BLaER1 (cell line): Measurements from ENCODE around the gene PIK3C2A.
"Not testable (repeated sequence)": the region's sequence is repeated elsewhere in the genome, so short reads cannot be mapped to it uniquely, and the experiment has no call there.

ENCODE experiments used
- H3K27ac ChIP-seq: shearing (Covaris generic); formaldehyde crosslinking; 2 replicates; pipeline ENCODE4 v1.8.1; 2022
- H3K27me3 ChIP-seq: shearing (Covaris generic); formaldehyde crosslinking; 2 replicates; pipeline ENCODE4 v1.8.1; 2022
- H3K36me3 ChIP-seq: shearing (Covaris generic); formaldehyde crosslinking; 2 replicates; pipeline ENCODE4 v1.8.1; 2022
- H3K4me1 ChIP-seq: shearing (Covaris generic); formaldehyde crosslinking; 2 replicates; pipeline ENCODE4 v1.8.1; 2022
- H3K4me2 ChIP-seq: shearing (Covaris generic); formaldehyde crosslinking; 2 replicates; pipeline ENCODE4 v1.8.1; 2022
- H3K4me3 ChIP-seq: shearing (Covaris generic); formaldehyde crosslinking; 2 replicates; pipeline ENCODE4 v1.8.1; 2022
- H3K9ac ChIP-seq: shearing (Covaris generic); formaldehyde crosslinking; 2 replicates; pipeline ENCODE4 v1.8.1; 2022
- H3K9me3 ChIP-seq: shearing (Covaris generic); formaldehyde crosslinking; 2 replicates; pipeline ENCODE4 v1.8.1; 2022
- H4K20me1 ChIP-seq: shearing (Covaris generic); formaldehyde crosslinking; 2 replicates; pipeline ENCODE4 v1.8.1; 2022
- Cebpa-rat ChIP-seq: shearing (Covaris generic); IDR thresholded peaks from 2 replicates; pipeline ENCODE4 v1.8.1; 2022

PIK3C2A gene

DNA sequence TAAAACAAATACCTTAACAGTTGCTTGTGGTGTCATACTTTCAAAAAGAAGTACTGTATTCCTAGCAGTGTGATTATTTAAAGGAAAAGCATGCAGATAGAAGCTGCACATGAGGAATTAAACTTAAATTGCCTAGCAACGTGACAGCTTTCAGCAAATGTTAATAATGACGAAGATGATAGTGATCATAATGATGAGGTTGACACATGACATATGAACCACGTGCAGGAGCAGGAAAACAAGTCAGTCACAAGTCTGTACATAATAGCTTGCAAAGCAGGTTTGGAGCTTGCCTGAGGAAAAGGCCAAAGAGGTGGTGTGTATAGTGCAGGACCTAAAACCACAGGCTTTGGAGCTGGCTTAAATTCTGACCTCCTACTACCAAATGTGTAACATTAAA lies 30.6 kb upstream of the PIK3C2A start:
- no peak overlapping the region for H3K4me3 ChIP-seq
- peaks cover 5% of the 10 kb centered on the region for H3K4me1 ChIP-seq
- no peak overlapping the region for H3K9ac ChIP-seq
- no peaks in the 10 kb centered on the region for H3K9me3 ChIP-seq
- H4K20me1 ChIP-seq = no peaks in the 10 kb centered on the region
- H3K36me3 ChIP-seq = no peaks in the 10 kb centered on the region
- no peak for TF ChIP-seq Cebpa-rat
- no peaks in the 10 kb centered on the region for H3K27me3 ChIP-seq
- no peak overlapping the region for H3K27ac ChIP-seq
- H3K4me2 ChIP-seq = no peak overlapping the region

DNA sequence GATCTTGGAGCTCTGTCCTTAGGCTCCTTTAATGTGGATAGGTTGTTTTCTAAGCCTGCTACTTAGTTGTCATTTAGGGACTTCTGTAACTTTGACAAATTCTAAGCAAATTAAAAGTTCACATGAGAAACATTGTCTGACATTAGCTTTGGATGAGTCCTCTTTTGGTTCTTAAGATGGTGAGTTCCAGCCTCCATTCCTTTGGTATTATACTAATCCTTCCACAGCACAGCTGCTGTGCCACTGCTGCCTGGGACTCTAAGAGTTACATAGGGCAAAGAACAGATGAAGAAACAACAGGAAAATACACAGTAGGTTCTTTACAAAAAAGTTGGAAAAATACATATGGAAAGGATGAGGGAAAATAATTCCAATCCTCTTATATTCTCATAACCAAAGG lies 25.3 kb upstream of the PIK3C2A start:
- Histone ChIP-seq H3K4me3 (no peak overlapping the region), H3K36me3 (no peaks in the 10 kb centered on the region; the same call in 1 of the 2 replicates), H3K4me1 (peaks cover 30% of the 10 kb centered on the region), H3K9me3 (no peaks in the 10 kb centered on the region), H3K27me3 (no peaks in the 10 kb centered on the region), H3K9ac (no peak overlapping the region), H4K20me1 (no peaks in the 10 kb centered on the region), H3K4me2 (no peak overlapping the region), H3K27ac (no peak overlapping the region)
- TF ChIP-seq Cebpa-rat = no peak

DNA sequence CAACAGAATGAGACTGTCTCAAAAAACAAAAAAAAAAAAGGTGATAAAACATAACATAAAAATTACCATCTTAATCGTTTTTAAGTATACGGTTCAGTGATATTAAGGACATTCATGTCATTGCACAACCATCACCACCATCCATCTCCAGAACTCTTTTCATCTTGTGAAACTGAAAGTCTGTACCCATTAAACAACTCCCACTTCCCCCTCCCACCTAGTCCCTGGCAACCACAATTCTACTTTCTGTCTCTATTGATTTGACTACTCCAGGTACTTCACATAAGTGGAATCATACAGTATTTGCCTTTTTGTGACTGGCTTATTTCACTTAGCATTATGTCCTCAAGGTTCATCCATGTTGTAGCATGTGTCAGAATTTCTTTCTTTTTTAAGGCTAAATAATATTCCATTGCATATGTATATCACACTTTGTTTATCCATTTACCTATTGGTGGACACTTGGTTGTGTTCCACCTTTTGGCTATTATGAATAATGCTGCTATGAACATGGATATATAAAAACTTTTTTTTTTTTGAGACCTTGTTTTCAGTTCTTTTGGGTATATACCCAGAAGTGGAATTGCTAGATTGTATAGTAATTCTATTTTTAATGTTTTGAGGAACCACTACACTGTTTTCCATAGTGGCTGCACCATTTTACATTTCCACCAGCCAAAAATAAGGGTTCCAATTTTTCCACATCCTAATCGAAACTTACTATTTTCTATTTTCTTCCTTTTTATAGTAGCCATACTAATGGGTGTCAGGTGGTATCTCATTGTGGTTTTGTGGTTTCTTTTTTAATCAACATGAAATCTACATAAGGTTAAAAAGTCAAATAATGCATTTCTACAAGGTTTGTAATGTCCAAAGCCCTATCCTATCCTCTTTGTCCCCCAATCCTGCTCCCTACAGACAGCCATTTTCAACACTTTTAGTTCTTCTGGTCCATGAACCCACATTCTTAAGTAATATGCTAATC lies 23.4 kb upstream of the PIK3C2A start:
- H4K20me1 ChIP-seq = no peaks in the 10 kb centered on the region
- H3K4me3 ChIP-seq = no peak overlapping the region
- H3K9ac ChIP-seq = no peak overlapping the region
- peaks cover 38% of the 10 kb centered on the region for H3K4me1 ChIP-seq
- no peaks in the 10 kb centered on the region; the same call in 1 of the 2 replicates for H3K36me3 ChIP-seq
- H3K9me3 ChIP-seq = no peaks in the 10 kb centered on the region
- H3K4me2 ChIP-seq = peak overlapping the region; percentile 52
- no peak overlapping the region for H3K27ac ChIP-seq
- no peaks in the 10 kb centered on the region for H3K27me3 ChIP-seq
- TF ChIP-seq Cebpa-rat = peak; percentile 69; the same call in 1 of the 2 replicates

DNA sequence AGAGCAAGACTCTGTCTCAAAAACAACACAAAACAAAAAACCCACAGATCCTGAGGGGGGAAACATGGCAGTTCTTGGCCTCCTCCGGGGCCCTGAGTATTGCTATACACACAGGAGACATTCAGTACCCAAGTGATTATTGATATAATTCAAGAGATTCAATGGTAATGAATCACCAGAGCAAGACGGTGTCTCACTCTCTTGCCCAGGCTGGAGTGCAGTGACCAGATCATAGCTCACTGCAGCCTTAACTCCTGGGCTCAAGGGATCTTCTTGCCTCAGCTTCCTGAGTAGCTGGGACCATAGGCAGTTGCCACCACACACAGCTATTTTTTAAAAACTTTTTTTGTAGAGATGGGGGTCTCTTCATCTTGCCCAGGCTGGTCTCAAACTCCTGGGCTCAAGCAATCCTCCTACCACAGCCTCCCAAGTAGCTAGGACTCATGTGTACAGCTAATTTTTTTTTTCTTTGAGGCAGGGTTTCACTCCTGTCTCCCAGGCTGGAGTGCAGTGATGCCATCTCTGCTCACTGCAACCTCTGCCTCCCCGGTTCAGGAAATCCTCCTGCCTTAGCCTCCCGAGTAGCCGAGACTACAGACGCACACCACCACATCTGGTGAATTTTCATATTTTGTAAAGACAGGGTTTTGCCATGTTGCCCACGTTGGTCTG lies 21.8 kb upstream of the PIK3C2A start:
- Histone ChIP-seq H3K9me3 (no peaks in the 10 kb centered on the region), H3K4me2 (no peak overlapping the region), H3K27me3 (no peaks in the 10 kb centered on the region), H3K4me1 (peaks cover 43% of the 10 kb centered on the region), H3K36me3 (no peaks in the 10 kb centered on the region; the same call in 1 of the 2 replicates), H3K9ac (no peak overlapping the region), H3K4me3 (no peak overlapping the region), H3K27ac (no peak overlapping the region), H4K20me1 (no peaks in the 10 kb centered on the region)
- TF ChIP-seq Cebpa-rat = no peak

- not testable (repeated sequence) for H3K4me2 ChIP-seq, H3K36me3 ChIP-seq, H3K4me3 ChIP-seq, H3K27me3 ChIP-seq, H3K9me3 ChIP-seq, H3K9ac ChIP-seq, H3K27ac ChIP-seq, H4K20me1 ChIP-seq
- peaks cover 43% of the 10 kb centered on the region for H3K4me1 ChIP-seq
Observed at GRCh38 chr11:17228186-17228925, 20.6 kb upstream of the PIK3C2A start.

DNA sequence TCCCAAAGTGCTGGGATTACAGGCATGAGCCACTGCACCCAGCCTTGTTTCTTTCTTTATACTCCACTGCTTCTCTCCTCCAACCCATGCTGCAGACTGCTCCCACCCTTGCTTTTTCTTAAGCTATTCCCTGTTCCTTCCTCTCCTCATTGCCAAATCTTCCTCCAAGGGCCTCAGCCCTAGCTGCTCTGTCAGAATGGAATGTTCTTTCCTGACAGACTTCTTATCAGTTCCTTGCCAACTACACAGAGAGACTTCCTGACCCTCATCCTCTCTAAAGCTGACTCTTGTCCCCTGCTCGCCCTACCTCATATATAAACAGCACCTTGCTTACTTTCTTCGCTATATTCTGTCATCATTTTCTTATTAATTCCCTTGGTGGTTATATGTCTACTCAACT lies 16.9 kb upstream of the PIK3C2A start:
- H4K20me1 ChIP-seq = no peaks in the 10 kb centered on the region
- no peak overlapping the region for H3K9ac ChIP-seq
- no peak overlapping the region for H3K4me3 ChIP-seq
- H3K36me3 ChIP-seq = no peaks in the 10 kb centered on the region; the same call in 1 of the 2 replicates
- TF ChIP-seq Cebpa-rat = no peak
- H3K27me3 ChIP-seq = no peaks in the 10 kb centered on the region
- H3K27ac ChIP-seq = no peak overlapping the region
- H3K4me1 ChIP-seq = peaks cover 17% of the 10 kb centered on the region
- H3K9me3 ChIP-seq = no peaks in the 10 kb centered on the region
- no peak overlapping the region for H3K4me2 ChIP-seq

DNA sequence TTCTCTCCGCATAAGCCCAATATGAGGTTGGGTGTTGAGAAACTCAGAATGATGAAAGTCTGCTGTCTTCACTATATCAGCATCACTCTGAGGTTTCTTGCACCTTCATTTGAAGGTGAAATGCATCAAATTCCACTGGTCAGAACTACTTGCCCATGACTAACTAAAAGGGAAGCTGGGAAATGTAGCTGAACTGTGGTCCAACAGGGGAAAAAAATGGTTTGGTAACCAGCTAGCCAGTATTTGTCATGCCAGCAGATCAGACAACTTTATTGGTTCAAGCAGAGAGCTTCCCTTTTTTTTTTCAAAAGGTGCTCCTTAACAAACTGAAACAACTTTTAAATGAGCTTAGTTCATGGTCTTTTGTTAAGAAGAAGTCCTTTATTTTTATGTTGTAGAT lies 14.2 kb upstream of the PIK3C2A start:
- H3K36me3 ChIP-seq = no peaks in the 10 kb centered on the region
- H3K27ac ChIP-seq = no peak overlapping the region
- peaks cover 13% of the 10 kb centered on the region for H3K4me1 ChIP-seq
- no peaks in the 10 kb centered on the region for H4K20me1 ChIP-seq
- no peaks in the 10 kb centered on the region for H3K9me3 ChIP-seq
- no peak overlapping the region for H3K4me2 ChIP-seq
- no peak overlapping the region for H3K9ac ChIP-seq
- TF ChIP-seq Cebpa-rat = no peak
- H3K27me3 ChIP-seq = no peaks in the 10 kb centered on the region
- H3K4me3 ChIP-seq = no peak overlapping the region

- Histone ChIP-seq H3K9me3 (peaks cover 8% of the 10 kb centered on the region), H3K4me1 (no peaks in the 10 kb centered on the region), H3K4me2 (no peak overlapping the region), H3K4me3 (no peak overlapping the region), H3K36me3 (no peaks in the 10 kb centered on the region), H4K20me1 (no peaks in the 10 kb centered on the region), H3K27me3 (no peaks in the 10 kb centered on the region), H3K9ac (no peak overlapping the region), H3K27ac (no peak overlapping the region)
- no peak for TF ChIP-seq Cebpa-rat
Observed at GRCh38 chr11:17219016-17219415, 11.2 kb upstream of the PIK3C2A start.

GRCh38 chr11:17218403-17218802 lies 10.6 kb upstream of the PIK3C2A start:
- Histone ChIP-seq H3K27ac (no peak overlapping the region), H3K9ac (no peak overlapping the region), H3K36me3 (no peaks in the 10 kb centered on the region), H3K4me1 (no peaks in the 10 kb centered on the region), H3K4me2 (no peak overlapping the region), H3K4me3 (no peak overlapping the region), H3K9me3 (peaks cover 10% of the 10 kb centered on the region), H4K20me1 (no peaks in the 10 kb centered on the region), H3K27me3 (no peaks in the 10 kb centered on the region)
- no peak for TF ChIP-seq Cebpa-rat

DNA sequence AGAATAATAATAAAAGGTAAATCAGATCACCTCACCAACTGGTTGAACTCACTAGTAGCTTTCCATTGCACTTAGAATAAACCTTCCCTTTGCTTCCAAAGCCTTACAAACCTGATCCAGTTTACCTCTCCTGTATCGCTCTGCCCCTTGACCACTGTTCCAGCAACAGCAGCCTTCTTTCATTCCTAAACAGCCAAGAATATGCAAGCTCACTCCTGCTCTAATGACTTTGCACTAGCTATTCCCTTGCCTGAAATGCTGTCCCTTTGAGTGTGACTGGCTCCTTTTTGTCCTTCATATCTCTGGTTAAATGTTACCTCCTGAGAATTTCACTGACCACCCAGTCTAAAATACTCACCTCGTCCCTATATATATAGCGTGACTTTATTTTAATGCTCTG lies 9.6 kb upstream of the PIK3C2A start:
- Histone ChIP-seq H3K4me2 (no peak overlapping the region), H4K20me1 (no peaks in the 10 kb centered on the region), H3K27me3 (no peaks in the 10 kb centered on the region), H3K27ac (no peak overlapping the region), H3K9ac (no peak overlapping the region), H3K36me3 (no peaks in the 10 kb centered on the region), H3K4me1 (no peaks in the 10 kb centered on the region), H3K9me3 (peaks cover 10% of the 10 kb centered on the region), H3K4me3 (no peak overlapping the region)
- no peak for TF ChIP-seq Cebpa-rat
